K562 (cell line): Measurements from ENCODE around the gene ZNF213. TPM values are rescaled to one million over a fixed set of nuclear protein-coding genes. Genes with fewer than 3 reads are reported as not detected.

Experiments
- BRD4 ChIP-seq: fragments of 200-600 bp; sonication (generic); IDR thresholded peaks from 2 replicates; pipeline ENCODE4 v1.6.1; 2017; ENCODE audit warnings: inconsistent platforms
- BRF2 ChIP-seq: IDR thresholded peaks from 3 replicates; pipeline ENCODE4 v1.6.1; 2011; ENCODE audit warnings: borderline replicate concordance, mild to moderate bottlenecking; ENCODE audit not compliant: insufficient read length, insufficient read depth
- HBP1 ChIP-seq: fragments of 450-650 bp; formaldehyde crosslinking; IDR thresholded peaks from 2 replicates; pipeline ENCODE4 v1.4.0; 2022; ENCODE audit warnings: missing genetic modification characterization
- HDAC8 ChIP-seq: fragments of 450-650 bp; IDR thresholded peaks from 2 replicates; pipeline ENCODE4 v1.6.1; 2016; ENCODE audit warnings: mild to moderate bottlenecking, missing genetic modification characterization, moderate library complexity, missing compliant biosample characterization
- HMBOX1 ChIP-seq: sonication (generic); IDR thresholded peaks from 2 replicates; pipeline ENCODE4 v1.6.1; 2016
- KAT8 ChIP-seq: fragments of 450-650 bp; IDR thresholded peaks from 2 replicates; pipeline ENCODE4 v1.6.1; 2016; ENCODE audit warnings: low read depth, mild to moderate bottlenecking
- NR2C1 ChIP-seq, 2 experiments: fragments of 450-650 bp; IDR thresholded peaks; 2 replicates each; pipeline ENCODE4 v1.6.1; 2017; ENCODE audit warnings: mild to moderate bottlenecking in 2 of 2, antibody characterized with exemption in 1 of 2, inconsistent platforms in 1 of 2, missing compliant biosample characterization in 1 of 2, missing genetic modification characterization in 1 of 2
- NR4A1 ChIP-seq, 2 experiments: fragments of 250-450 bp in 1 of 2; fragments of 450-650 bp in 1 of 2; sonication (Bioruptor Pico) in 1 of 2; IDR thresholded peaks; 2 replicates each; pipeline versions ENCODE4 v1.4.0 to v1.6.1; 2016 to 2020; ENCODE audit warnings: mild to moderate bottlenecking in 2 of 2, missing compliant biosample characterization in 1 of 2, missing genetic modification characterization in 1 of 2, moderate library complexity in 1 of 2
- PTRF ChIP-seq: fragments of 450-650 bp; IDR thresholded peaks from 2 replicates; pipeline ENCODE4 v1.6.1; 2016; ENCODE audit warnings: mild to moderate bottlenecking, missing genetic modification characterization, missing compliant biosample characterization
- RBFOX2 ChIP-seq: fragments of 200-400 bp; formaldehyde crosslinking; IDR thresholded peaks from 2 replicates; pipeline ENCODE4 v1.6.1; 2017; ENCODE audit warnings: low read depth, mild to moderate bottlenecking, low read length, moderate library complexity
- ZMIZ1 ChIP-seq, 2 experiments: fragments of 150-350 bp in 1 of 2; IDR thresholded peaks; 2 replicates each; pipeline ENCODE4 v1.6.1; 2012 to 2016; ENCODE audit warnings: low read depth in 2 of 2, low read length in 2 of 2, mild to moderate bottlenecking in 1 of 2, moderate library complexity in 1 of 2
- ZNF140 ChIP-seq: fragments of 250-450 bp; sonication (Bioruptor Pico); IDR thresholded peaks from 2 replicates; pipeline ENCODE4 v1.8.0; 2021; ENCODE audit warnings: moderate library complexity, mild to moderate bottlenecking, inconsistent platforms
- ZNF143 ChIP-seq: sonication (generic); formaldehyde crosslinking; IDR thresholded peaks from 2 replicates; pipeline ENCODE4 v1.9.0; 2022; ENCODE audit warnings: mild to moderate bottlenecking, missing genetic modification reagents
- ZNF583 ChIP-seq: fragments of 250-450 bp; sonication (Bioruptor Pico); IDR thresholded peaks from 2 replicates; pipeline ENCODE4 v1.4.0; 2020
- ZNF740 ChIP-seq, 3 experiments: fragments of 200-800 bp in 1 of 3; sonication (Bioruptor generic) in 1 of 3; sonication (generic) in 1 of 3; formaldehyde crosslinking in 1 of 3; IDR thresholded peaks; 2 replicates each; pipeline versions ENCODE4 v1.6.1 to v1.8.0; 2016 to 2022; ENCODE audit warnings: mild to moderate bottlenecking in 2 of 3, missing compliant biosample characterization in 2 of 3, missing genetic modification characterization in 2 of 3, missing genetic modification reagents in 1 of 3
- polyA plus RNA-seq, 8 experiments: library from polyadenylated mRNA; depleted of rRNA in 4 of 8; stranded (reverse) in 5 of 8; unstranded in 3 of 8; fragments of >200 nt; fragmentation: Nextera tagmentation in 2 of 8; fragmentation: Illumina TruSeq in 1 of 8; extraction: Ambion mirVana in 2 of 8; extraction: Trizol in 1 of 8; gene quantifications; 2 replicates each; pipeline versions ENCODE4 v1.2.1 to v1.2.3, GENCODE V29; 2011 to 2014; ENCODE audit warnings: inconsistent platforms in 1 of 8, missing spikeins in 1 of 8
- total RNA-seq, 7 experiments: library from RNA; depleted of rRNA in 6 of 7; stranded (reverse); fragments of >200 nt in 6 of 7; fragmentation: Illumina TruSeq in 2 of 7; extraction: Trizol in 2 of 7; gene quantifications; 2 replicates each; pipeline versions ENCODE4 v1.2.1 to v1.2.3, GENCODE V29; 2011 to 2021; ENCODE audit warnings: low replicate concordance in 1 of 7

ZNF213 gene
- total and polyA plus RNA-seq, 9 of the 15 experiments (the other 6 are each of a cell fraction or from before 2014, with no cell fraction given), result 0.49 to 10.0 (median 1.8) TPM

DNA sequence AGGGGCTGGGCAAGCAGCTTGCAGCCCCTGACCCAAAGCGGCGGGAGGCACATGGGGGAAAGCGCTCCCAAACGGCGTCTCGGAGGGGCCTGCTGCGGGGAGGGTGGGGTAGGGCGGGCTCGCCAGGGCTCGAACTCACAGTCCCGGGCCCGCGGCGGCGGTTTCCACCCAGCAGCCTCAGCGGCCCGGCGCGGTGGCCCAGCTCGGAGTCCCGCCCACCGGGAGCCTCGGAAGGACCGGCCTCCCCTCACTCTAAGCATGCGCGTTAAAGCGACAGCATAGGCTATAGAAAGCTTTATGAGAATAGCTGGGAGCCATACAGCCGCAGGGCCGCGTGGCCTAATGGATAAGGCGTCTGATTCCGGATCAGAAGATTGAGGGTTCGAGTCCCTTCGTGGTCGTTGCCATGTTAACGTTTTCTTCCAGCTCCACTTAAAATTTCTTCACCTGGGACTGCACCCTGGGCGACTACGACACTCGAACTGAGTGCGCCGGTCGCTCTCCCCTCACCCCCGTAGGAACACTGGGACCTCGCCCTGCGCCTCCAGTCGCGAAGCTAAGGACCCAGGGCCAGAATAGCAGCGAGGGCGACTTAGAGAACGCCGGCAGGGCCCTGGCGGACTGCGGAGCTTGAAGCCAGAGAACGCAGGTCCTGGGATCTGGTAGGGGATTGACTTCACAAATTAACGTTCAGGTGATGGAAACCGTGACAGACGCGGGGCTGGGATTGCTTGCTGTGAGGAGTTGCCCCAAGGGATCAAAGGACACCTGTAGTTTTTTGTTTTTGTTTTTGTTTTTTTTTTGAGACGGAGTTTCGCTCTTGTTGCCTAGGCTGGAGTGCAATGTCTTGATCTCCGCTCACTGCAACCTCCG lies 15.8 kb downstream of the ZNF213 start (continued):
- TF ChIP-seq HMBOX1 (no peak), ZMIZ1 (IDR thresholded peaks at IDR 0.05; ENCODE audit: low read depth in 2 of 2, low read length in 2 of 2) (peak in 1 of 2 experiments; percentile 51; a peak in 1 of 4 replicates), BRD4 (peak; percentile 75; the same call in 1 of the 2 replicates), ZNF740 (CRISPR knock-in tag; IDR thresholded peaks at IDR 0.05) (no peak; the same call in 1 of the 2 replicates), ZNF740 (tag; IDR thresholded peaks at IDR 0.05) (peak in 1 of 2 experiments; percentile 73; a peak in 2 of 4 replicates), ZNF140 (CRISPR knock-in tag) (no peak), NR2C1 (IDR thresholded peaks at IDR 0.05) (no peak), NR2C1 (tag; IDR thresholded peaks at IDR 0.05) (no peak; the same call in 1 of the 2 replicates), RBFOX2 (peak; percentile 78), KAT8 (no peak), PTRF (tag) (no peak), HDAC8 (no peak), ZNF143 (peak; percentile 72), BRF2 (no peak), ZNF583 (no peak), HBP1 (CRISPR knock-in tag) (no peak), NR4A1 (CRISPR knock-in tag; IDR thresholded peaks at IDR 0.05) (no peak), NR4A1 (tag; IDR thresholded peaks at IDR 0.05) (no peak)
